Measurements from ENCODE around the gene LSM7. TPM values are rescaled to one million over a fixed set of nuclear protein-coding genes. Genes with fewer than 3 reads are reported as not detected.

LSM7 gene
- polyA plus RNA-seq, 1 donor from 2014 or later, result 550 TPM

- Histone ChIP-seq H3K9ac (ENCODE audit: low read length) (no peak overlapping the region), H3K9me3 (ENCODE audit: low read length) (no peaks in the 10 kb centered on the region), H3K4me2 (ENCODE audit: low read length) (no peak overlapping the region), H2AFZ (ENCODE audit: low read depth, low read length) (no peak overlapping the region), H3K4me3 (ENCODE audit: low read length) (no peak overlapping the region), H3K36me3 (ENCODE audit: insufficient read depth, low read length) (no peaks in the 10 kb centered on the region), H4K20me1 (ENCODE audit: insufficient read depth) (no peaks in the 10 kb centered on the region), H3K27ac (ENCODE audit: low read length) (no peak overlapping the region), H3K79me2 (replicated peaks; ENCODE audit: insufficient read depth, low read length) (no peaks in the 10 kb centered on the region), H3K27me3 (ENCODE audit: insufficient read depth, low read depth, low read length) (peaks cover 12% of the 10 kb centered on the region), H3F3A (ENCODE audit: insufficient read depth, low read length, poor library complexity, severe bottlenecking) (no peaks in the 10 kb centered on the region), H3K9me2 (ENCODE audit: insufficient read depth, low read length) (no peaks in the 10 kb centered on the region)
- TF ChIP-seq MXI1 (conservative IDR thresholded peaks at IDR 0.05; ENCODE audit: poor library complexity, severe bottlenecking), result no peak
- no peak for TF ChIP-seq RAD21 (conservative IDR thresholded peaks at IDR 0.05)
- TF ChIP-seq EZH2 (IDR thresholded peaks at IDR 0.05; ENCODE audit: borderline replicate concordance, insufficient read depth, low read length, poor library complexity, severe bottlenecking), result no peak
- no peak for TF ChIP-seq POLR2AphosphoS5 (IDR thresholded peaks at IDR 0.05)
- TF ChIP-seq EP300 (conservative IDR thresholded peaks at IDR 0.05; ENCODE audit: poor library complexity, severe bottlenecking), result no peak
- no peak for TF ChIP-seq REST (IDR thresholded peaks at IDR 0.05; ENCODE audit: borderline replicate concordance)
- TF ChIP-seq TAF1 (IDR thresholded peaks at IDR 0.05; ENCODE audit: low read depth), result no peak
- no peak for TF ChIP-seq SMC3 (conservative IDR thresholded peaks at IDR 0.05; ENCODE audit: poor library complexity)
- TF ChIP-seq CTCF (IDR thresholded peaks at IDR 0.05; ENCODE audit: poor library complexity, severe bottlenecking), result no peak
Observed at GRCh38 chr19:2303211-2303798, 25.1 kb downstream of the LSM7 start.

GRCh38 chr19:2302319-2303210 is 25.8 kb downstream of the LSM7 start:
- H3K27me3 ChIP-seq (ENCODE audit: insufficient read depth, low read depth, low read length), result peaks cover 8% of the 10 kb centered on the region
- no peak overlapping the region for H3K9ac ChIP-seq (ENCODE audit: low read length)
- H3K9me2 ChIP-seq (ENCODE audit: insufficient read depth, low read length), result no peaks in the 10 kb centered on the region
- H3K27ac ChIP-seq (ENCODE audit: low read length), result no peak overlapping the region
- no peaks in the 10 kb centered on the region for H3K79me2 ChIP-seq (replicated peaks; ENCODE audit: insufficient read depth, low read length)
- no peaks in the 10 kb centered on the region for H3K9me3 ChIP-seq (ENCODE audit: low read length)
- no peak overlapping the region for H3K4me2 ChIP-seq (ENCODE audit: low read length)
- no peaks in the 10 kb centered on the region for H4K20me1 ChIP-seq (ENCODE audit: insufficient read depth)
- H3K4me3 ChIP-seq (ENCODE audit: low read length), result no peak overlapping the region
- no peaks in the 10 kb centered on the region for H3K36me3 ChIP-seq (ENCODE audit: insufficient read depth, low read length)
- TF ChIP-seq REST (IDR thresholded peaks at IDR 0.05; ENCODE audit: borderline replicate concordance) (no peak), CTCF (IDR thresholded peaks at IDR 0.05; ENCODE audit: poor library complexity, severe bottlenecking) (no peak), TAF1 (IDR thresholded peaks at IDR 0.05; ENCODE audit: low read depth) (no peak), EZH2 (IDR thresholded peaks at IDR 0.05; ENCODE audit: borderline replicate concordance, insufficient read depth, low read length, poor library complexity, severe bottlenecking) (no peak), POLR2AphosphoS5 (IDR thresholded peaks at IDR 0.05) (no peak), MXI1 (conservative IDR thresholded peaks at IDR 0.05; ENCODE audit: poor library complexity, severe bottlenecking) (no peak), SMC3 (conservative IDR thresholded peaks at IDR 0.05; ENCODE audit: poor library complexity) (no peak), EP300 (conservative IDR thresholded peaks at IDR 0.05; ENCODE audit: poor library complexity, severe bottlenecking) (no peak), RAD21 (conservative IDR thresholded peaks at IDR 0.05) (no peak)
- H2AFZ ChIP-seq (ENCODE audit: low read depth, low read length), result no peak overlapping the region
- no peaks in the 10 kb centered on the region for H3F3A ChIP-seq (ENCODE audit: insufficient read depth, low read length, poor library complexity, severe bottlenecking)

Measured in neural cell (in vitro differentiated cells).